Measurements from ENCODE around the gene GAPDHS.

Gene GAPDHS

GRCh38 chr19:35533201-35533821, at the start of gene GAPDHS:
Gene GAPDHS (plus strand): TSS chr19:35533456. CDS start chr19:35533528, 72 bp downstream.
- DNase-seq (ENCODE audit: low spot score) = no peak

DNA sequence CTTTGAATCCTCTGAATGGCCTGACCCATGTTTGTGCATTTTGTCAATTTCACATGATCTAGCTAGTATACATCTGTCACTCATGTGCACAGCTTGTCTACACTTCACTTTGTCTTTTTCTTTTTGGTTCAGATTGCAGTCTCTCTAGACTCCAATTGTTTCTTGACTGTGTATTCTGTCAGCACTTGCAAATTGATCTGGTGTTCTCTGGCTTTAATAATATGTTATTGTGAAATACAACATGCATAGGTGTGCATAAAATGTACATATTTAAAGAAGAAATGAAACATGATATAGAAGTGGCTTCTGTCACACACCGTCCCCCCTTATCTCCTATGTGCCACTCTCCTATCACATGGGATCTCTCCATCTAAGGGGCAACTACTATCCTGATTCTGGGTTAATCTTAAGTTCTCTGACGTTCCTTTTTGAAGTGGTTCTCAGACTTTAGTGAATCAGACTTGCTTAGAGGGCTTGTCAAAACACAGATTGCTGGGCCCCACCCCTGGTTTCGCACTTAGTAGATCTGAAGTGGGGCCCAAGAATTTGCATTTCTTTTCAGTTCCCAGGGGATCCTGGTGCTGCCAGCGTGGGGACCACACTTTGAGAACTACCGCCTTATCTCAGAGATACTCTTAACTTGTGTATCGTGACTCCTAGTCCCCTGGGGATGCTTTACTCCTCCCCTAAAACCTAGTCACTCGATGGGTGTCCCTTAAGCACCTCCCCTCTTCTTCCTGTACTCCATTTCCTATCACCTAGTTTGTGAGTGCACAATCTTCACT, 48.8 kb upstream of the GAPDHS start:
- DNase-seq (ENCODE audit: low spot score) = no peak

DNA sequence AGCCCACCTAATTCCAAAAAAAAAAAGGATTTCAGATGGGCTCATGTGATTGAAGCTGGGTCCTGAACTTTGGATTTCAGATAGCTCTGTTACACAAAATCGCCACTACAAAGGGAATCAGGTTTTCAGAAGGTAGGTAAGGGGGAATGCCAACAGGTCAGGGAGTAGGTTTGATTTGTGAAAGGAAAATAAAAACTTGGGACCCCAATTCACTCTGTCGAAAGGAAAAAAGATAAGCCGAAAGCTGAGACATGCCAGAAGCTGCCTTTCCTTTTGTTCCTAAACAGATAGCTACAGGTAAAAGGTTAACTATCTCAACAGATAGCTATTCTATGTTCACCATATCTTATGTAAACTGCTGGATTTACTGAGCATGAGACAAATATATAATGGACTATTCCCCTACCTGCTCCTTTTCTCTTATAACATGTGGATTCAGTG, 47.0 kb upstream of the GAPDHS start:
- DNase-seq (ENCODE audit: low spot score) = no peak

DNA sequence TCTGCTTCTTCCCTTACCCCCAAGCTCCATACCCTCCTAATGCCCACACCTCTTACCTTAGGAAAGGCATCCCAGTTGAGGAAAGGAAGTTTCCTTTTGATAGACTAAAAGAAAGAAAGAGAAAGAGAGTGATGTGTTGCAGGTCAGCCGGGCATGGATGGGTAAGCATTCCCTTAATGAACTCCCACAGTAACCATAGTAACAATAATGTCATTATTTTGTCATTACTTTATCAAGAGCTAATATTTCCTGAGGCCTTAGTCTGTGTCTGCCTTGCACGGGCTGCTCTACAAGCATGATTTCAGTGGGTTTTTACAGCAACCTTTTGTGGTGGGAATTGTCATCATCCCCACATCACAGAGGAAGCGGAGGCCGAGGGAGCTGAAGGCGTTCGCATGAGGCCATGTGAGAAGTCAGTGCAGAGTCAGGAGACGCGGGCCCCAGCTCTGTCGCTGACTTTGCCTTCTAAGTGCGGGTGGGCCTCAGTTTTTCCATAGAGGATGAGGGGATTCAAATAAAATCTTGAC, 45.5 kb upstream of the GAPDHS start:
- no peak for DNase-seq (ENCODE audit: low spot score)

GRCh38 chr19:35488677-35489076, 44.6 kb upstream of the GAPDHS start:
- no peak for DNase-seq (ENCODE audit: low spot score)

DNA sequence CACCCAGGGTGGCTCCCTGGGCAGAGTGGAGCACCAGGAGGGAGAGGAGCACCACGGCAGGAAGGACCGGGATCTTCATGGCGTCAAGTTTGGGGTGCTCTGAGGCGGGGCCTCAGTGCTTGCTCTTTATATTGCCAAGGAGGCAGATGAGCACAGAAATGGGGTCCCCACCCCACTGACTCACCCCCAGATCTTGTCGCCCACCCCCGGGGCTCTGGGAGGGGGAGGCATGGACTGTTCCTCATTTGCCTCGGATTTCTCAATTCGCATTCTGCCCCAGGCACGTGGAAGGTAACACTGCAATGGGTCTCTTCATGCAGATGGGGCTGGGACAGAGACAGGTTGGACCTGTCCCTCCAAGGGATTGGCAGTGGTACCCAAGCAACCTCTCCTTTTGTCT, 42.9 kb upstream of the GAPDHS start, which contains the start of gene KRTDAP:
KRTDAP (minus strand) TSS at position 101 of the 400 bp plus-strand sequence; CDS start at position 79, 22 bp downstream.
- no peak for DNase-seq (ENCODE audit: low spot score)

DNA sequence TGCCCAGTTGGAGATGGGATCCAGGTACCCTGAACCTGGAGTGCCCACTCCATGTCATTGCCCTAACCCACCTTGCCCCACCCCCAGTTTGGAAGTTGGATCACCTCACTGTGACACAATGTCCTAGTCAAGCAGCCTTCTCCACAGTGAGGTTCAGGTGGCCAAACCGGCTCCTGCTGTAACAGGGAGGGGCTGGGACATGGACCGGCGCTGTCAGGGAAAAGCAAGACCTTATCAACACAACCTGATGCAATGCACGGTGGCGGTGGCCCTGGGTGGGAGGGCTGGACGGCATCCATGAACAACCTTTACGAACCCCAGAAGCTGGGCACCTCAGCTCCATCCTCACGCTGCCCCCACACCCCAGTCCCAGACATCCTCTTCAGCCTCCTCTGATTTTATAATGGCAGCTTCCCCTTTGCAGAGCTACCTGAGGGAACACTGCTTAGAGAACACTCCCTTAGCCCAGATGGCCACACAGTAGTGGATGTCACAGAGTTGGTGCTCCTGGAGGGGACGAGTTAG, 41.4 kb upstream of the GAPDHS start:
- no peak for DNase-seq (ENCODE audit: low spot score)

- no peak for DNase-seq (ENCODE audit: low spot score)
Measured at GRCh38 chr19:35493971-35494370, 39.3 kb upstream of the GAPDHS start.

- DNase-seq (ENCODE audit: low spot score) = peak; percentile 95
Measured at GRCh38 chr19:35495107-35496064, 37.9 kb upstream of the GAPDHS start.

GRCh38 chr19:35497406-35497805, 35.9 kb upstream of the GAPDHS start:
- no peak for DNase-seq (ENCODE audit: low spot score)

GRCh38 chr19:35498220-35498619, 35.0 kb upstream of the GAPDHS start:
- DNase-seq (ENCODE audit: low spot score) = no peak

DNA sequence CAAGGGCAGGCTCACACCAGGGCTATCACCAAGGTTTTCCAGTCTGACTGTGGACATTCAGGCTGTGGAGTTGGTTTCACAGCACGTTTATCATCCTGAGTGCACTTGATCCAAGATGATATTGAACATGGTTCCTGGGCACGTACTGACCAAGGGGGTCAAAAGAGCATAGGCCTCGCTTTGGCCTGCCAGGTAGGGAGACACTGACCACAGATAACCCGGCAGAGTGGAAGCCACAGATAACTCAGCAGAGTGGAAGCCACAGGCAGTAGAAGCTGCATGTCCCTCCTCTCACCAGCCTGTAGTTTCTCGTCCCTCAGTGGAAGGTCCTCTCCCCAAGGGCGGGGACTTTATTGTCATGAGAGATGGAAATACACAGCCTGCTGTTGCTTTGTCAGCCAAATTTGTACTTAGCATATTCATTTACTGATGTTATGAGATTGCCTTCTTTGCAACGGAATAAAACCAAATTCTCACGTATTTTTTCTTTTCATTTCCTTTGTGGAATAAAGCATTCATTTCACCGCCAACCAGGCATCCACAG, 34.2 kb upstream of the GAPDHS start:
- DNase-seq (ENCODE audit: low spot score) = no peak

GRCh38 chr19:35500611-35501010, 32.6 kb upstream of the GAPDHS start:
- no peak for DNase-seq (ENCODE audit: low spot score)

- DNase-seq (ENCODE audit: low spot score) = no peak
Measured at GRCh38 chr19:35501684-35502083, 31.6 kb upstream of the GAPDHS start.

GRCh38 chr19:35502751-35503150, 30.5 kb upstream of the GAPDHS start:
- DNase-seq (ENCODE audit: low spot score) = no peak

DNA sequence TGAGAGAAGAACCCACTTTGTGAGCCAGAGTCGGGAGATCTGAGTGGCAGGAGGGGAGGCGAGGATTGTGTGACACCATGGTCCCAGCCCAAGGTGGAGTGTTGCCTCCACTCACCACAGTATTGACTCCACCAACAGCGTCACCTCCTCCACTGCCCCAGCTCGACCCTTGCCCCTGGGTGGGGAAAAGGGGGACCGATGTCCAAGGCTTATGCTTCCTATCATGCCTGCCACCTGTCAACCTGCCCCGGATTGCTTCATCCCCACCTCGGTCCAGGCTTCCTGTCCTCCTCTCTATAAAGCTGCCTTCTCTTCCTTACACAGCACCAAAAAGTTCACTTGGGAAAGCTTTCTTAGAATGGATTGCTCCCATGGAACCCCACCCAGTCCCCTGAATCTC, 27.2 kb upstream of the GAPDHS start:
- DNase-seq (ENCODE audit: low spot score) = no peak

DNA sequence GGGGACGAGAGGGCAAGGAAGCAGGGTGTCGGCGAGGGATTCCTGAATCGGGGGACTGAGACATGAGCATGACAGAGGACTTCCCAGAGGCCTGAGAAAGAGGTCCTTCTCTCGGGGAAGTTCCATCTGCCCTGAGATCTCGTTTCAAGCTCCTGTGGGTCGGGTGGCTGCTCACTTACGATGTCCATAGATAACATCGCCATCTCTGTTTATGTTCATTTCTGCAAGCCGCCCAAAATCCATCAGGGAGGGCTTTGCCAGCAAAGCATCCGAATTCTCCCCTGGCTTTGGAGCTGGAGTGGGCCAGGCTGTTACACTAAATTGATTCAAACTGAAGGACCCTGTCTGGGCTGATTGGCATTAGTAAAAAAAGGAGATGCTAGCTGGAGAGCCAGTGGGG, 25.7 kb upstream of the GAPDHS start:
- no peak for DNase-seq (ENCODE audit: low spot score)

DNA sequence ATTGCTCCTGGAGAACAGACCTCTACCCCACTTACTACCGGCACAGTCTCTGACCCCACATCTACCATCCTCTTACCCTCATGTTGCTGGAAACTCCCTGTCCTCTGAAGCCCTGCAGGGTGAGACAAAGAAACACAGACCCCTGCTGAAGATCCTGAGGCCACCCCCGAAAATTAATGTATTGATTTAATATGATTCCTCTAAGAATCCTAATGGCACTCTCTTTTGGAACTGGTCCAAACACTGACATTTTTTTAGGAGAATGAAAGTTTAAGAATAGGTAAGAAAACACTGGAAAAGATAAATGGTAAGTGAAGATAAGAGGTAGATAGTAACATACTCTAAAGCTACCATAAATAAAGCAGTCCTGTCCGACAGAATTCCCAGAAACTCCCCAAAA, 25.1 kb upstream of the GAPDHS start:
- DNase-seq (ENCODE audit: low spot score) = no peak

- DNase-seq (ENCODE audit: low spot score) = no peak
Measured at GRCh38 chr19:35509018-35509652, 24.1 kb upstream of the GAPDHS start.

DNA sequence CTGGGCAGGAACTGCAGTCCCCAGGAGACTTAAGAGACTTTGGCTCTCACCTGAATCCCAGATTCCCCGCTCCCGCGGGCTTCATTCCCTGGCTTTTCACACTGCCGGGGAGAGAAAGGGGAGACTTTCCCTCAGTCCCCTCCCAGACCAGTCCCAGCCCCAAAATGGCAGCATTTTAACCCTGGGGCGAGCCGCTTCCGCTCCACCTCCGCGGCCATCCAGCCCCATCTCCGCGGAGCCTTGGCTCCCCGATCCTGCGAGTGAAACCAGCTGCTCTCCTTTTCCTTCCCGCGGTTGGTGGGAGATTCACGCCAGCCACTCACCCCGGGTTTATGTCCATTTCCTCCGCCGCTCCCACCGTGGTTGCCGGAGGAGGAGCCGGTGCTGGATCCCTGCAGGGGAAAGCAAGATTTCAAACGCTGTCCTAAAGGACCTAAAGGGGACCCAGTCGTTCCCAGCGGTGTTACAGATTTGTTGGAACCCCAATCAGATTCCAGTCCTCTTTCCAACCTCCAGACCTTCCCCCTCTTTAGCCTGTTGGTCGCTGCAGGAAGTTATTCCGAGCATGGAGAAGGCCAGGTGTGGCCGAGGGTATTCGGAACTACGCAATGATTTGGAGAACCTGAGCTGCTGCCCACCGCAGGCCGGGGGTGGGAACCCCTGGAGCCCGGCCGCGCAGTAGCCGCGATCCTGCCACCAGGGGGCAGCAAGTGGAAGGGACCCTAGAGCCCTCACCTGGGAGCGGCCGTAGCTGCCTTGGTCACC, 23.2 kb upstream of the GAPDHS start:
- DNase-seq (ENCODE audit: low spot score) = peak; percentile 92
